Endothelial cell (in vitro differentiated cells): ENCODE measurements around the gene NAALADL2. TPM values are rescaled to one million over a fixed set of nuclear protein-coding genes. Genes with fewer than 3 reads are reported as not detected.

ENCODE experiments used
- DNase-seq: peaks from one replicate; pipeline ENCODE4 v3.0.0; 2021; ENCODE audit warnings: low spot score
- H3K27ac Mint-ChIP-seq: one replicate; pipeline ENCODE4 v1.8.0; 2021; ENCODE audit warnings: mixed read lengths, inconsistent platforms; ENCODE audit not compliant: unreplicated experiment
- H3K27me3 Mint-ChIP-seq: one replicate; pipeline ENCODE4 v1.8.0; 2021; ENCODE audit warnings: mild to moderate bottlenecking, moderate library complexity, mixed read lengths, inconsistent platforms; ENCODE audit not compliant: unreplicated experiment
- H3K36me3 Mint-ChIP-seq: one replicate; pipeline ENCODE4 v1.8.0; 2021; ENCODE audit warnings: mild to moderate bottlenecking, low read depth, mixed read lengths, inconsistent platforms; ENCODE audit not compliant: unreplicated experiment
- H3K4me1 Mint-ChIP-seq: one replicate; pipeline ENCODE4 v1.8.0; 2021; ENCODE audit warnings: mild to moderate bottlenecking, mixed read lengths, inconsistent platforms; ENCODE audit not compliant: unreplicated experiment
- H3K4me3 Mint-ChIP-seq: one replicate; pipeline ENCODE4 v1.8.0; 2021; ENCODE audit warnings: mild to moderate bottlenecking, mixed read lengths, inconsistent platforms; ENCODE audit not compliant: unreplicated experiment
- H3K9me3 Mint-ChIP-seq: one replicate; pipeline ENCODE4 v1.8.0; 2021; ENCODE audit warnings: mixed read lengths, inconsistent platforms; ENCODE audit not compliant: unreplicated experiment
- CTCF ChIP-seq: fragments of 200-600 bp; sonication (generic); IDR thresholded peaks from one replicate; pipeline ENCODE4 v1.5.0; 2021; ENCODE audit warnings: antibody characterized with exemption; ENCODE audit not compliant: unreplicated experiment
- total RNA-seq: library from RNA; stranded (reverse); fragmentation: NEBNext Ultra II Directional; extraction: Animal tissue kit (Norgen Biotek cat#: 25700); gene quantifications from one replicate; pipeline ENCODE4 v1.2.1, GENCODE V29; 2021; ENCODE audit not compliant: unreplicated experiment

The NAALADL2 gene
- total RNA-seq, 1 donor from 2014 or later = 3.5 TPM

DNA sequence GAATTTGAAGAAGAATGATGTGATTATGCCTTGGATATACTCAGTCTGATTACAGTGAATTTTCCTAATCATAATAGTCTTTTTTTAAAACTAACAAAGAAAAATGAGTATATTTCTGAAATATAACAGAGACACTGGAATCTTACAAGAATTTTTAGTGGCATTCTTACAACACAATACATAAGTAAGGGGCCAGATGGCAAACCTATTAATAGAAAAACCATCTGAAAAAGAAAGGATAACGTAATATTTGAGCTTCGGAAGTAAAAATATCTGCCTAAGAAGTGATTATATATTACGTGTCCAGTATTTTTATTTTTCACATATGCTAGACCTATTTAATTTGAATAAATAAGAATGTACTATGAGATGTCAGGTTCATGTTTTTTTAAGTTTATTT lies 452.8 kb downstream of the NAALADL2 start:
- no peak for DNase-seq
- Mint-ChIP-seq H3K27me3 (no peaks in the 10 kb centered on the region), H3K4me1 (no peaks in the 10 kb centered on the region), H3K9me3 (no peaks in the 10 kb centered on the region), H3K27ac (no peak overlapping the region), H3K4me3 (no peak overlapping the region), H3K36me3 (no peaks in the 10 kb centered on the region)
- TF ChIP-seq CTCF = no peak

DNA sequence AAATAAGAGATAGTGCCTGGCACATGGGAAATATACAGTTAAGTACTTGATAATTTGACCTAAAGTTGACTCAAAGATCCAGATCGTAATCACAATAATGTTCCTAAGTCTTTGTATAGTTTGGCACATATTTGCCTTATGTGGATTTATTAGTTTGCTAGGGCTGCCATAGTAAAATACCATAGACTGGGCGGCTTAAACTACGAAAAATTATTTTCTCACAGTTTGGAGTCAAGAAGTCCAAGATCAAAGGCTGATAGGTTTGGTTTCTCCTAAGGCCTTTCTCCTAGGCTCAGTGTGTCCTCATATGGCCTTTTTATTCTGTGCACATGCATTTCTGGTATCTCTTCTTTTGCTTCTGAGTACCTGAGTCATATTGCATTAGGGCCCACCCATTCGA lies 453.7 kb downstream of the NAALADL2 start:
- Mint-ChIP-seq H3K36me3 (no peaks in the 10 kb centered on the region), H3K27me3 (no peaks in the 10 kb centered on the region), H3K4me1 (no peaks in the 10 kb centered on the region), H3K27ac (no peak overlapping the region), H3K4me3 (no peak overlapping the region), H3K9me3 (no peaks in the 10 kb centered on the region)
- no peak for DNase-seq
- TF ChIP-seq CTCF = no peak

DNA sequence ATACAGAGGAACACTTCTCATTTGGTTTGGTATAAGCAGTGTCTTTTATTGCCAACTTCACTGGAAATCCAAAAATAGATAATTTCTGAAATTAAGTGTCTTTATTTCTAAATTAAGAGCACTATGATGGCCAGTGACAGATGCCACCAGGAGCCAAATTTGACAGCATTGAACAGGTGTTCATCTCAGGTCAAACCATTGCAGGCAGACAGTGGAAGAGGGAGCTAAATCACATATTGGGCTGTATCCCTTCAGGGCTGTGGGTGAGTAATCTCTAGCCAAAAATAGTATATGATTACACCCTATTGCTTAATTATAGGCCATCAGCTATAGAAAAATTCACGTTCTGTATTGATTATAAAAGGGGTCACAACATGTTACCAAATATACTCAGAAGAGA lies 457.7 kb downstream of the NAALADL2 start:
- Mint-ChIP-seq H3K9me3 (no peaks in the 10 kb centered on the region), H3K36me3 (no peaks in the 10 kb centered on the region), H3K4me1 (no peaks in the 10 kb centered on the region), H3K27ac (no peak overlapping the region), H3K27me3 (no peaks in the 10 kb centered on the region), H3K4me3 (no peak overlapping the region)
- no peak for DNase-seq
- no peak for TF ChIP-seq CTCF

DNA sequence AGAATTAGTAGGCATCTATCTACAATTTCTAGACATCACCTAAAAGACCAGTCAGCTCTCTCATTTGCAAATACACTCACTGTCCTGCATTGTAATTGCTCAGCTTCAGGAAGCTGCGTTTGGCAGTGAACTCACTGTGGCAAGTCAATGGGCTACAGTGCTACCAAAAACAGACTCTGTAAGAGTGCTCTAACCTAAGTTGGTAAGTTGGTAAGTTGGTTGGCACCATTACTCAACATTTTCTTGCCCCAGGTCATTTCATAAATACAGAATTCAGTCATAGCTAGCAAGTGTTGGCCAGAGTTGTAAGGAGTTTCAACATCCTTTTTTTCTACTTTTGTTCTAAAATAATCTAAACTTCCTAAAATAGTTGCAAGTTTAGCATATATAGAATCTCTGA lies 466.3 kb downstream of the NAALADL2 start:
- Mint-ChIP-seq H3K27me3 (no peaks in the 10 kb centered on the region), H3K9me3 (no peaks in the 10 kb centered on the region)

GRCh38 chr3:175326041-175326440 lies 466.9 kb downstream of the NAALADL2 start:
- H3K4me1 Mint-ChIP-seq = no peaks in the 10 kb centered on the region
- H3K27ac Mint-ChIP-seq = no peak overlapping the region
- no peaks in the 10 kb centered on the region for H3K27me3 Mint-ChIP-seq
- no peaks in the 10 kb centered on the region for H3K36me3 Mint-ChIP-seq
- H3K9me3 Mint-ChIP-seq = no peaks in the 10 kb centered on the region
- no peak overlapping the region for H3K4me3 Mint-ChIP-seq
- DNase-seq = no peak
- TF ChIP-seq CTCF = no peak

More for the DNA sequence above, 466.3 kb downstream of the NAALADL2 start:
- no peaks in the 10 kb centered on the region for H3K4me1 Mint-ChIP-seq
- DNase-seq = no peak
- no peaks in the 10 kb centered on the region for H3K36me3 Mint-ChIP-seq
- H3K27ac Mint-ChIP-seq = no peak overlapping the region
- H3K4me3 Mint-ChIP-seq = no peak overlapping the region
- no peak for TF ChIP-seq CTCF
